Endothelial cell (in vitro differentiated cells): ENCODE measurements around the gene TRPM3. TPM values are rescaled to one million over a fixed set of nuclear protein-coding genes. Genes with fewer than 3 reads are reported as not detected.

ENCODE experiments used
- DNase-seq: peaks from one replicate; pipeline ENCODE4 v3.0.0; 2021; ENCODE audit warnings: low spot score
- H3K27ac Mint-ChIP-seq: one replicate; pipeline ENCODE4 v1.8.0; 2021; ENCODE audit warnings: mixed read lengths, inconsistent platforms; ENCODE audit not compliant: unreplicated experiment
- H3K27me3 Mint-ChIP-seq: one replicate; pipeline ENCODE4 v1.8.0; 2021; ENCODE audit warnings: mild to moderate bottlenecking, moderate library complexity, mixed read lengths, inconsistent platforms; ENCODE audit not compliant: unreplicated experiment
- H3K36me3 Mint-ChIP-seq: one replicate; pipeline ENCODE4 v1.8.0; 2021; ENCODE audit warnings: mild to moderate bottlenecking, low read depth, mixed read lengths, inconsistent platforms; ENCODE audit not compliant: unreplicated experiment
- H3K4me1 Mint-ChIP-seq: one replicate; pipeline ENCODE4 v1.8.0; 2021; ENCODE audit warnings: mild to moderate bottlenecking, mixed read lengths, inconsistent platforms; ENCODE audit not compliant: unreplicated experiment
- H3K4me3 Mint-ChIP-seq: one replicate; pipeline ENCODE4 v1.8.0; 2021; ENCODE audit warnings: mild to moderate bottlenecking, mixed read lengths, inconsistent platforms; ENCODE audit not compliant: unreplicated experiment
- H3K9me3 Mint-ChIP-seq: one replicate; pipeline ENCODE4 v1.8.0; 2021; ENCODE audit warnings: mixed read lengths, inconsistent platforms; ENCODE audit not compliant: unreplicated experiment
- CTCF ChIP-seq: fragments of 200-600 bp; sonication (generic); IDR thresholded peaks from one replicate; pipeline ENCODE4 v1.5.0; 2021; ENCODE audit warnings: antibody characterized with exemption; ENCODE audit not compliant: unreplicated experiment
- total RNA-seq: library from RNA; stranded (reverse); fragmentation: NEBNext Ultra II Directional; extraction: Animal tissue kit (Norgen Biotek cat#: 25700); gene quantifications from one replicate; pipeline ENCODE4 v1.2.1, GENCODE V29; 2021; ENCODE audit not compliant: unreplicated experiment

The TRPM3 gene
- total RNA-seq, 1 donor from 2014 or later: 0.54 TPM

- H3K36me3 Mint-ChIP-seq: no peaks in the 10 kb centered on the region
- no peak for DNase-seq
- no peaks in the 10 kb centered on the region for H3K9me3 Mint-ChIP-seq
- no peaks in the 10 kb centered on the region for H3K4me1 Mint-ChIP-seq
- H3K4me3 Mint-ChIP-seq: no peak overlapping the region
- H3K27me3 Mint-ChIP-seq: no peaks in the 10 kb centered on the region
- H3K27ac Mint-ChIP-seq: no peak overlapping the region
- no peak for TF ChIP-seq CTCF
These were observed 496.3 kb downstream of the TRPM3 start for GRCh38 chr9:70625078-70625477.

GRCh38 chr9:70618784-70619183 is 502.6 kb downstream of the TRPM3 start:
- no peak overlapping the region for H3K4me3 Mint-ChIP-seq
- TF ChIP-seq CTCF: no peak
- peaks cover 5% of the 10 kb centered on the region for H3K4me1 Mint-ChIP-seq
- H3K36me3 Mint-ChIP-seq: no peaks in the 10 kb centered on the region
- no peaks in the 10 kb centered on the region for H3K9me3 Mint-ChIP-seq
- H3K27ac Mint-ChIP-seq: no peak overlapping the region
- H3K27me3 Mint-ChIP-seq: no peaks in the 10 kb centered on the region
- no peak for DNase-seq

GRCh38 chr9:70617033-70617828 is 504.2 kb downstream of the TRPM3 start:
- no peak overlapping the region for H3K27ac Mint-ChIP-seq
- peaks cover 2% of the 10 kb centered on the region for H3K27me3 Mint-ChIP-seq
- H3K4me1 Mint-ChIP-seq: peaks cover 5% of the 10 kb centered on the region
- H3K9me3 Mint-ChIP-seq: no peaks in the 10 kb centered on the region
- TF ChIP-seq CTCF: no peak
- no peak for DNase-seq
- no peak overlapping the region for H3K4me3 Mint-ChIP-seq
- no peaks in the 10 kb centered on the region for H3K36me3 Mint-ChIP-seq

- no peak overlapping the region for H3K27ac Mint-ChIP-seq
- TF ChIP-seq CTCF: no peak
- H3K9me3 Mint-ChIP-seq: no peaks in the 10 kb centered on the region
These were observed 505.0 kb downstream of the TRPM3 start for GRCh38 chr9:70616228-70616990.

More at GRCh38 chr9:70616228-70616990, 505.0 kb downstream of the TRPM3 start:
- DNase-seq: no peak
- H3K4me1 Mint-ChIP-seq: peaks cover 5% of the 10 kb centered on the region
- H3K4me3 Mint-ChIP-seq: no peak overlapping the region
- peaks cover 4% of the 10 kb centered on the region for H3K27me3 Mint-ChIP-seq
- no peaks in the 10 kb centered on the region for H3K36me3 Mint-ChIP-seq
